ENCODE measurements around the gene TRMT10A.

TRMT10A gene

DNA sequence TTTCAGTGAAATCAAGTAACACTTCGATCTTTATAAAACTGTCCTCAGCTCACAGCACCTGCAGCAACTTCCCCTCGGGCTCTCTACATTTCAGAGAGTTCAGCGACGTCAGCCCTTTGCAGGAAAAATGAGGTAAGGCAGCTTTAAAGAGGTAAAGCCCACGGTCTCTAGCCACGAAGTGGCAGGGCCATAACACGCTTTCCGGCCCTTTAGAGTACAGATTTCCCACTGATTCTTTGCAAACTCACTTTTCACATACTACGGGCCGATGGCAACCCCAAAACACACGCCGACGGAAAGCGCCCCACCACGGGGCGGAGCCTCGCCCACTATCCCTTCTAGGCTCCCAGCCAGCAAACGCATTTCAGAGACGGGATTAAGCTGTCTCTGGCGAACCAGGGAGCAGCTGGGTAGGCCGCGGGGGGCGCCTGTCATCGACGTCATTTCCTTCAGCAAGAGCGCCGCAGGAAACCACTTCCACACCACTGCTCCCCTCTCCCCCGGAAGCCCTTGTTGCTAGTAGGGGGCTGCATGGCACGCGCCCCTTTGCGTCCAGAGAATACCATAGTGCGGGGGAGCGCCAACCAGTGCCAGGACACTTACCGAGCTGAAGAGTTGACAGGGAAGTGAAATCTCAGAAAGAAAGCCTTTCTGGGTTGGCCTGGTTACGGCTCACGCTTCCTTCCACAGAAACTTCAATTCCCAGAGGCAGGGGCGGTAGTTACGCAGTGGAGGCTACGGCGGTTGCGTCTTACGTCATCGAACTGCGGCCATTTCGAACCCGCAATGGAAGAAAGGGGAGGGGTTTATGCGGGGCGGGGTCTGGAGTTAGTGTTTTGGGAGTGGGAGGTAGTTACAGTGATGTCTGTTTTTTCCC, at the start of gene TRMT10A:
TRMT10A (minus strand) TSS at position 730 of the 877 bp plus-strand sequence. CDS start 4,701 bp downstream, outside the sequence.
- DNase-seq (ENCODE audit: low spot score), result peak; percentile 94
- FAIRE-seq, result peak; percentile 93

DNA sequence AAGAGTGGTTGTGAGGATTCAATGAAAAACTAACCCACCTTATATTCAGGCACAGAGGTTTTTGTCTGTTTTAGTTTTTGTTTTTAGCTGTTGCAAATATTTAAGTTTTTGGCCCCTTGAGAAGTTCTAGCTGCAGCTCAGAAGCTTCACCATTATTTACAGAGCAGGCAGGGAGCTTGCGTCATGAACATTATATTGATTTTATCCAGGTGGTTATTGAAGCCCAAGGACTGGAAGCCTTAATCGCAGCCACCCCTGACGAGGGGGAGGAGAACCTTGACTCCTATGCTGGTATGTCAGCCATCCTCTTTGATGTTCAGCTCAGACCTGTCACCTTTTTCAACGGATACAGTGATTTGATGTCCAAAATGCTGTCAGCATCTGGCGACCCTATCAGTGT, 48.9 kb upstream of the TRMT10A start:
- DNase-seq (ENCODE audit: low spot score) (no peak), FAIRE-seq (no peak)

DNA sequence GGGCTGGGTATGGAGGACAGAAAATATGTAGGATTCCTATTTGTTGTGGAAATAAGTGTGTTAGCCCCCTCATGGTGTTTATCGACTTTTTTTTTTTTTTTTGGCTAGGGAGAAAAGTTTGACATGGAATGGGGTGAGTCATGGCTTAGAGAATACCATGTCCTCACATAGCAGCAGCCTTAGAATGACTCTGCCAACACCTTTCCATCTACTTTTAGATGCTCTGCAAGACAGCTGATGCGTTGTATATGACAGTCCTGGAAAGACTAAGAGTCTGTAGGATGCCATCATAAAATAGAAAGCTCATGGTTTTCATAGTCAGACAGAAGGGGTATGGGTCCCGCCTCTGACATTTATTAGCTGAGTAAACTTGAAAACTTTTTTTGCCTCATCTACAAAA, 48.4 kb upstream of the TRMT10A start:
- FAIRE-seq (no peak), DNase-seq (ENCODE audit: low spot score) (no peak)

DNA sequence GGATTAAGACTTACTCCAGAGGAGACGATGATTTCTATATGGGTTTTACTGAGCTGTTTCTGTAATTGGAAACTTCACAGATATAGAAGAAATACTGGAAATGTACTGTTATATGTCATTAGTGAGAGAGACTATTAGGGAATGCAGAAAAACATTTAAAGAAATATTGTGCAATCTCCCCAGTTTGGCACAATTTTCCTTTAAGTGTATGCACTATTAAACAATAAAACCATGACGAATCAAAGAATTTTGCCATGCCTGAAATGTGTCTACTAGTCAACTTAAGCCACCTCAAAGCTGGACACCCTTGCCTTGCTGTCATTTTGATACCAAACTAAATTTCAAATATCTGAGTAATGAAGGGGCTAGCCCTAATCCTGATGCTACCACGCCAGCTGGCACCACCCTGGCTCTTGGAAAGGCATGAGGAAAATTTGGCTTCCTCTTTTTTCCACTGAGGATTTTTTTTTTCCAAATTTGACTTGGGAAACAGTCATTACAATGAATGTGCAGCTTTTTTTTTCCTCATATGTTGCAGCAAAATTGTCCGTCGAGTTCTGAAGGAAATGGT, 46.9 kb upstream of the TRMT10A start:
- no peak for DNase-seq (ENCODE audit: low spot score)
- FAIRE-seq, result no peak

DNA sequence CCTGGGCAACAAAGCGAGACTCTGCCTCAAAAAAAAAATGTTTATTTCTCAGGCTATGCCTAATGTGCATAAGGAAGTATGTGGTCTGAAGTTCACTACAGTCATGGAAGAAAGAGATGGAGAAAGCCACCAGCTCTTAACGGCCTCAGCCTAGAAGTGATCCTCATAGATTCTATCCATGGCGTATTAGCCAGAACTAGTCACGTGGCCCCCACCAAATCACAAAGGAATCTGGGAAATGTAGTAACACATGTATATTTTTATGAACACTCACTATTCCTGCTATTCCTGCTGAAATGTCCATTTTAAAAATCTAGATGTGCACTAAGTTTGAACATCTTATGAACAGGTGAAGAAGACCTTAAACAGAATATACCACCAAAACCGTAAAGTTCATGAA, 44.6 kb upstream of the TRMT10A start:
- FAIRE-seq, result no peak
- DNase-seq (ENCODE audit: low spot score), result no peak

DNA sequence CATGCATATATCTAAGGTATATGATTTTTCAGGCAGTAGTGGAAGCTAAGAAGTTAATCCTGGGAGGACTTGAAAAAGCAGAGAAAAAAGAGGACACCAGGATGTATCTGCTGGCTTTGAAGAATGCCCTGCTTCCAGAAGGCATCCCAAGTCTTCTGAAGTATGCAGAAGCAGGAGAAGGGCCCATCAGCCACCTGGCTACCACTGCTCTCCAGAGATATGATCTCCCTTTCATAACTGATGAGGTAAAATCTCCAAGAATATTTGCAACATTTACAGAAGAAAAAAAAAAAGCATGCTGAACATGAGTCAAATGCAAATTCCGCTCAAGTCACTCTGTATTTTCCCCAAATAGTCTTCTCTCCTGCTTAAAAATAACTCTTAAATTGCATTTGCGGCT, 42.9 kb upstream of the TRMT10A start:
- no peak for DNase-seq (ENCODE audit: low spot score)
- no peak for FAIRE-seq

DNA sequence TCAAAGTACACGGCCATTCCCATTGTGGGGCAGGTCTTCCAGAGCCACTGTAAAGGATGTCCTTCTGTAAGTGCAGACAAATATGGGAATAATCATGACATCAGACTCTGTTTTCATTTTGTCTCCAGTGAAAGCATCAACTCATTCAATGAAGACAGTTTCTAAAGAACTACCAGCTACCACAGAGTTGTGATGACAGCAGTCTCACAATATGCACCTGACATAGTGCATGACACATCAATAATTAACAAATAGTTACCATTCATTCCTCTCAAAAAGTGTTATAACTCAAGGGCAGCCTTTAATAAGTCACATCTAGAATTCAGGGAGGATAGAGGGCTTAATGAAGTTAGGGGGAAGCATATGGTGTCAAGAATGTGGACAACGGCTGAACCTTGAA, 31.0 kb upstream of the TRMT10A start:
- FAIRE-seq, result no peak
- DNase-seq (ENCODE audit: low spot score), result no peak

GRCh38 chr4:99593781-99594641, 30.2 kb upstream of the TRMT10A start:
- FAIRE-seq, result no peak
- DNase-seq (ENCODE audit: low spot score), result no peak

- DNase-seq (ENCODE audit: low spot score), result no peak
- FAIRE-seq, result no peak
These were observed 27.9 kb upstream of the TRMT10A start for GRCh38 chr4:99591757-99592156.

DNA sequence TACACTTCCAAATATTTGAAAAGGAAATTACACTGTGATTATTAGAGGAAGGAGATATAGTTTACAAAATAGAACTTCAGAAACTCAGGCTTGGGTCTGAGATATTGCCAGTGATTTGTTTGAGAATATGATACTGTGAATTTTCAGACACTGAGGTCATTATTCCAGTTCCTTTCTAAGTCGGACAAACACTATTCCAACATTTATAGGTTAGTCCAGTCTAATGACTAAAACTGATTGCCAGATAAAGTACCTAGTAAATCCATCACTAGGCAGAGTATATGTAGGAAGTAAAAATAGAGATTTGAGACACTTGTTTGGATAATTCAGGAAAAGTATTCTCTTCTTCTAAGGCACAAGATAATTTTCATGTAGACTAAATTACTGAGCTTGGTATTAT, 24.0 kb upstream of the TRMT10A start:
- no peak for DNase-seq (ENCODE audit: low spot score)
- no peak for FAIRE-seq

DNA sequence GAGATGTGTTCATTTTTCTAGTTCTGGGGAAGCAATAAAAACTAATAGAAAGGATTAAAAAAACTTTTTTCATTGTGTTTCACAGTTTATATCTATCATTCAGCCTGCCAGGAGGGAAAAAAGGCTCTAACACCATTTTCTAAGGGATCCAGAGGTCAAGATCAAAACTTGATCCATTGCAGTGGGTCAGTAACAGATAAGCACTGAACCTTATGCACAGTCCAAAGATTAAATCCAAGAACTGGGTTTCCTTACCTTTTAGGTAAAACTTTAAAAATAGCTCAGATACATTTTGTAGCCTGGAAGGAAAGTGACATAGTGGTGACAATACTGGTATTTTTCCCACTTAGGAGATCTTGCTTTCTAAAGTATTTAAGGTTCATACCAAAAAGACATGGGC, 23.5 kb upstream of the TRMT10A start:
- no peak for FAIRE-seq
- DNase-seq (ENCODE audit: low spot score), result no peak

DNA sequence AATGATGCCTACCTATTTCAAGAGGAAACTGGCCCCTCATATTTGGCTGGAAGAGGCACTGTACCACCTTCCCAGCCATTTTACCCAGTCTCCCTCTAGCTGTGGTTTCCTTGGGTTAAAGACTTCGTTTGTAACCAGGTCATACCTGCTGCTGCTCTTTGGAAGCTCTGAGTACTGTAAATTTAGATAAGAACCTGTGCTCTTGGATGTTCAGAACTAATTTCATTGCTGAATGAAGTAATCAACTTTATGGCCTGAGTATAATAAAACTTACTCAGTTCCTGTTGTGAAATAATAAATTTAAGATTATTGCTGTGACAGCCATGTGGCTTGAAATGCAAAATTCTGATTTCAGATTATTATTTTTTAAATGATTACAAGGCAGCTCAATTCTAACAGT, 23.0 kb upstream of the TRMT10A start:
- FAIRE-seq, result no peak

GRCh38 chr4:99586322-99586721, 22.5 kb upstream of the TRMT10A start:
- no peak for FAIRE-seq

More for the DNA sequence above, 23.0 kb upstream of the TRMT10A start:
- DNase-seq (ENCODE audit: low spot score), result no peak

GRCh38 chr4:99585516-99585915, 21.7 kb upstream of the TRMT10A start:
- DNase-seq (ENCODE audit: low spot score) (no peak), FAIRE-seq (no peak)

More at GRCh38 chr4:99586322-99586721, 22.5 kb upstream of the TRMT10A start:
- DNase-seq (ENCODE audit: low spot score), result no peak

GRCh38 chr4:99578714-99579113, 14.9 kb upstream of the TRMT10A start:
- DNase-seq (ENCODE audit: low spot score), result no peak
- no peak for FAIRE-seq

- no peak for FAIRE-seq
- no peak for DNase-seq (ENCODE audit: low spot score)
These were observed 10.9 kb upstream of the TRMT10A start, which contains the start of gene MTTP for GRCh38 chr4:99574530-99575324. MTTP (plus strand) TSS chr4:99574824; CDS start chr4:99574910, 86 bp downstream.

GRCh38 chr4:99573735-99574368, 10.0 kb upstream of the TRMT10A start:
- DNase-seq (ENCODE audit: low spot score), result no peak
- no peak for FAIRE-seq

GRCh38 chr4:99572527-99573240, 8.8 kb upstream of the TRMT10A start:
- no peak for FAIRE-seq
- no peak for DNase-seq (ENCODE audit: low spot score)

DNA sequence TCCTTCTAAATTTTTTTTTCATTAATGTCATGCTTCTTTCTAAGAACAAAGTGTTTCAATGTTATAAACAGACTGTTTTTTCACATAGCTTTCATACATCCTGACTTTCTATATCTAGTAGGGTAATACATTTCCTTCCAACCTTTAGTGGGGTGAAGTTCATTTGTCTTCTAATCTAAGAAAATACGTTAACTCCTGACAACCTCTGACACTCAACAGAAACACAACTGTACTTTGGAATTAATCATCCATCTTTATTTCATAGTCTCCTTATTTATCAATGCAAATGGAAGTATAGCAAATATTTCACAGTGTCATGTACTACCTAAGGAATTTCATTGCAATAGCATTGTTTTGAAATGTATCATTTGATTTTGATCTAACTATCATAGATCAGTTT, 8.0 kb upstream of the TRMT10A start:
- no peak for DNase-seq (ENCODE audit: low spot score)
- FAIRE-seq, result no peak

DNA sequence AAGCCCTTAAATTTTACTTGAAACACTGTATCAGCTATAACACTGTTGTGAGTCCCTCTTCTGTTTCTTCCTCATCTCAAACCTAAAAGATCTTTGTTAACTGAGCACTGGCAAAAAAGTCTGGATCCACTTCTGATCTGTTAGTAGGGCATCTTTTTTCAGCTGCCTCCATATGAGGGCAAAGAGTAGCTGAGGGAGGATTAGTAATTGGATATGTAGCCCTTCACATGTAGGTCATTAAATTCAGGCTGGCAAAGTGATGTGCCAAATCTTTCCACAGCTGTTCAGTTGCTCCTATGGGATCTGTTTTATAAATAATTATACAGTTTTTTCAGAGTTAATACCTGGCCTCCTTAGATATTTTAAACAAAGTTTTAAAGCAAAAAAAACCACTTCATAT, 1.1 kb upstream of the TRMT10A start:
- DNase-seq (ENCODE audit: low spot score) (no peak), FAIRE-seq (no peak)
